Measurements from ENCODE around the gene FIG4.

- TF ChIP-seq GABPB1 (CRISPR knock-in tag; IDR thresholded peaks at IDR 0.05) = no peak
- no peak for TF ChIP-seq NFYB (CRISPR knock-in tag; conservative IDR thresholded peaks at IDR 0.05; ENCODE audit: low read depth)
These were observed 109.7 kb downstream of the FIG4 start for GRCh38 chr6:109800771-109801170.

All from WTC11 (cell line).